IMR-90 (cell line): Measurements from ENCODE around the gene ITGA1.

Experiments
- BHLHE40 ChIP-seq: fragments of 150-350 bp; IDR thresholded peaks from 2 replicates; pipeline ENCODE4 v1.6.1; 2016; ENCODE audit warnings: mild to moderate bottlenecking, low read depth, low read length
- CTCF ChIP-seq: conservative IDR thresholded peaks from 2 replicates; pipeline ENCODE4 v1.5.1; 2012; ENCODE audit warnings: mild to moderate bottlenecking, low read depth, low read length, improper control_type of control experiment
- ELK1 ChIP-seq: fragments of 150-350 bp; IDR thresholded peaks from 2 replicates; pipeline ENCODE4 v1.6.1; 2016; ENCODE audit warnings: low read depth, mild to moderate bottlenecking, low read length, moderate library complexity, borderline replicate concordance
- MAFK ChIP-seq: IDR thresholded peaks from 2 replicates; pipeline ENCODE4 v1.6.1; 2012; ENCODE audit warnings: low read depth, low read length, improper control_type of control experiment
- MAZ ChIP-seq: IDR thresholded peaks from 2 replicates; pipeline ENCODE4 v1.6.1; 2012; ENCODE audit warnings: low read depth, mild to moderate bottlenecking, low read length, improper control_type of control experiment, moderate library complexity, borderline replicate concordance
- NFE2L2 ChIP-seq: fragments of 150-350 bp; IDR thresholded peaks from 2 replicates; pipeline ENCODE4 v1.6.1; 2016; ENCODE audit warnings: low read depth, mild to moderate bottlenecking, low read length
- POLR2A ChIP-seq: IDR thresholded peaks from 2 replicates; pipeline ENCODE4 v1.6.1; 2012; ENCODE audit warnings: mild to moderate bottlenecking, low read depth, low read length
- RAD21 ChIP-seq: IDR thresholded peaks from 2 replicates; pipeline ENCODE4 v1.6.1; 2012; ENCODE audit warnings: low read length, improper control_type of control experiment
- RCOR1 ChIP-seq: IDR thresholded peaks from 2 replicates; pipeline ENCODE4 v1.6.1; 2012; ENCODE audit warnings: mild to moderate bottlenecking, low read length, improper control_type of control experiment; ENCODE audit not compliant: insufficient replicate concordance
- RFX5 ChIP-seq: IDR thresholded peaks from 2 replicates; pipeline ENCODE4 v1.8.0; 2012; ENCODE audit warnings: low read depth, mild to moderate bottlenecking, low read length, moderate library complexity
- SMC3 ChIP-seq: fragments of 150-350 bp; IDR thresholded peaks from 2 replicates; pipeline ENCODE4 v1.6.1; 2016; ENCODE audit warnings: low read depth, mild to moderate bottlenecking, antibody characterized with exemption, low read length, moderate library complexity
- USF2 ChIP-seq: fragments of 150-350 bp; IDR thresholded peaks from 2 replicates; pipeline ENCODE4 v1.6.1; 2017; ENCODE audit warnings: mild to moderate bottlenecking, antibody characterized with exemption, low read length, low read depth

- no peak for TF ChIP-seq CTCF
- TF ChIP-seq POLR2A: no peak
- TF ChIP-seq RFX5: no peak
- no peak for TF ChIP-seq RCOR1
- TF ChIP-seq NFE2L2: no peak
- TF ChIP-seq MAFK: no peak
- no peak for TF ChIP-seq ELK1
- TF ChIP-seq USF2: no peak
- TF ChIP-seq BHLHE40: no peak
- no peak for TF ChIP-seq SMC3
- no peak for TF ChIP-seq RAD21
- no peak for TF ChIP-seq MAZ
Observed at GRCh38 chr5:52910071-52910470, 122.4 kb downstream of the ITGA1 start.
